ENCODE data around the gene RERE.

Gene RERE

DNA sequence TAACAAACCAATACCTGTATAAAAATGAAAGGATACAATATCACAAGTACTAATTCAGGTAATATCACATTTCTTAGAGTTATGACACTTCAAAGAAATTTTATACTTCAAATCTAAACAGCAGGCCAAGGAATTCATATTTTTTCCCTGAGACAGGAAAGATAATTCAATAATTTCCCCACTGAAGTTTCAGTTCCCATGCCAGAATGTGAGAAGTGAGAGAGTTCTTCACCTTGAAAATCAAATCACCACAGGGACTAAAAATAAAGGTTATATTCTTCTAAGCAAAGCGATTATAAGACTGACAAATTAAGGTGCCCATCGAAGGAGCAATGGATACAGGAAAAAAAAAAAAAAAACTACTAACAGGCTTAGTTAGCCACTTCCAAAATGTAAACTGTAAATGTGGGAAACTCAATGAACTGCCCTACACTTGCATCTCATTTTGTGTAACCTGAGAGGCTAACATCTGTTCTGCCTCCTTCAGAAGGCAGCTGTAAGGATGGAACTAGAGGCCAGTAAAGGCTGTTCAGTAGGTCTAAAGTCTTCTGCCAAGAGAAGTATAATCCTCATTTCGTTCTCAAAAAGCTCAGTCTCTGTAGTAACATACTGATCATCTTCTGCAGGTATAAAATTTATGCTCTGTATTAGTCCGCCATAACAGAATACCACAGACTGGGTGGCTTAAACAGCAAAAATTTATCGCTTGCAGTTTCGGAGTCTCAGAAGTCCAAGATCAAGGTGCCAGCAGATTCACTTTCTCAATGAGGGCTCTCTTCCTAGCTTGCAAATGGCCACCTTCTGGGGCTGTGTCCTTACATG lies 127.8 kb downstream of the RERE start:
- no peak for DNase-seq (ENCODE audit: low read depth in 2 of 2)

DNA sequence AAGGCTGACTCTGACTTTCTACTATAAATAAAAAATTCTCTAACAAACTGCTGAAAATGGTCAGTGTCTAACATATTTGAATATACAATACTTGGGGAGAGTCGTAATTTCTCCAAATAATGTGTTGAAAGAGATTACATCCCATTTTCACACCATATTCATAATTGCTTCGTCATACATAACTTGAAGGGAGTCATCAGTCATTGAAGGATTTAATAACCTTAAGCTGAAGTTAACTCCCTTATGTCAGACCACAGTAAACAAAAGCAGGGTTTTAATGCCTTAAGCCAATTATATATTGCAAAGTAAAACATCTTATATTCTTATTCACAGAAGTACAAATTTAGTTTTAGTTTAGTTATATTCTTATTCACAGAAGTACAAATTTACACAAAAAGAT lies 129.9 kb downstream of the RERE start:
- DNase-seq (ENCODE audit: low read depth in 2 of 2): no peak

DNA sequence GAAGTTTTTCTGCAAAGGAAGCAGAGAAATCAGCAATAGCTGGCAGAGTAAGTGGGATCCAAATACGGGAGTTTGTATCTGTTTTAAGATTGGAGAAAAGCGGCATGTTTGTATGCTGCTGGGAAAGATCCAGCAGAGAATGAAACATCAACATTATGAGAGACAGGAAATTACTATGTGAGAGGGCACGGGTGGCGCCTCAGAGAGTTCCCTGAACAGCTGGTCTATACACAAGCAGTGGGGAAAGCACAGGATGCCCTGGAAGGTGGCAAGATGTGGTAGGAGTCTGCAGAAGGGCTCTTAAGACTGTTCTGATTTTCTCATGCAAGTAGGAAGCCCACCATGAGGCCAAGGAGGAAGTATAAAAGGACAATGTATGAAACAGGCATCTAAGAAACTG lies 130.4 kb downstream of the RERE start:
- DNase-seq (ENCODE audit: low read depth in 2 of 2): no peak

DNA sequence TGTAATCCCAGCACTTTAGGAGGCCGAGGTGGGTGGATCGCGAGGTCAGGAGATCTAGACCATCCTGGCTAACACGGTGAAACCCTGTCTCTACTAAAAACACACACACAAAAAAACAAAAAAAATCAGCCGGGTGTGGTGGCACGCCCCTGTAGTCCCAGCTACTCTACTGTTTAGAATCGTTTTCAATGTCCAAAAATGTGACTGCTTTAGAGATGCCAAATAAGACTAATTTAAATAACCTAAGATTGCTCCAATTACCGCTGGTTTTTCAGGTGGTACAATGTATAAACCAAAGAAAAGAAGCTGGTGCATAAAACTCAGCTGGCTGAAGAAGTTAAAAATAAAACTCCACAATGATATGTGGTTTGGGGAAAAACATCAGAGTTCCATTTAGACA lies 132.0 kb downstream of the RERE start:
- no peak for DNase-seq (ENCODE audit: low read depth in 2 of 2)

DNA sequence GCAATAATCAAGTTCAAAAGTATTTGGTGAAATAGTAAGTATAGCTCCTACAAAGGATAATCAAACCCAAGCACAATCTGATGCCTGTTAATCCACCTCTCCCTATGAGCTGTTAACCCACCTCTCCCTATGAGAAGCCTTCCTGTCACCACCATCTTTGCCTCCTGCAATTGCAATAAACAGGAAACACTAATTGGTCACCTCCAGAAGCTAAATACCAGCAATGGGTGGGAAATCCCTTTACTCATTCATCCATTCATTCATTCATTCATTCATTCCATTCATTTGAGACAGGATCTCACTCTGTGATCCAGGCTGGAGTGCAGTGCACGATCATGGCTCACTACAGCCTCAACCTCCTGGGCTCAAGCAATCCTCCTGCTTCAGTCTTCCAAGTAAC lies 132.8 kb downstream of the RERE start:
- no peak for DNase-seq (ENCODE audit: low read depth in 2 of 2)

DNA sequence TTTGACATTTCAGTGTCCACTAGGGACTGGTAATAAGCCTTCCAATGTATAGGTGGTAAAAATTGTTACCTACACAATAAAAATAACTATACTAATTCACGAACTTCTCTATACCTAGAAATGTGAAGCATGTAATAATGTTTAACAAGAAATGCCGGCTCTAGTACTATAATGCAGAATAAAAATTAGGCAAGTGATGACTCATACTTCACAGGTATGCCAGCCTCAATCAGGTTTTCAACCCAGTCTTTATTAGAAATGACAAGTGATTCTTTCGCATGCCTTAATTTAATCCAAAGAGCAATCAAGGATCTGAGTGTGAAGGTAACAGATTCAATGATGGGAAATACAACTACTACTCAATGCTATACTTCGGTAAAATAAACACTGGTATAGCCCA lies 134.9 kb downstream of the RERE start:
- DNase-seq (ENCODE audit: low read depth in 2 of 2): no peak

DNA sequence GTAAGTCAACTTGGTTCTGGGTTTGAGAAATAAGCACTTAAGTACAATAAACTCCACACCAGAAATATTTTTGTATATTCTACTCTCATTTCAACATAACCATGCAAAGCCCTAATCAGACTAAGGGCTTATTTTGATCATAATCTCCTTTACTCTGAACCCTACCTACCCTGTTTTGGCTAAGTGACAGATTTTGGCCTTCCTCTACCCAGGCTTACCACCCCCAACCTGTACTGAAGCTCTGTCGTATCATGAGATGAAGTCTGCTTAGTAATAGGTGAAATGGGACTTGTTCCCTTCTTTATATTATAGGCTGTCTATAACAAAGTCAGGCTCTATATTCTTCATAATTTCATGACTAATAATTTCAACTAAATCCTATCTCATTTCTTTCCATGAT lies 135.5 kb downstream of the RERE start:
- DNase-seq (ENCODE audit: low read depth in 2 of 2): no peak

DNA sequence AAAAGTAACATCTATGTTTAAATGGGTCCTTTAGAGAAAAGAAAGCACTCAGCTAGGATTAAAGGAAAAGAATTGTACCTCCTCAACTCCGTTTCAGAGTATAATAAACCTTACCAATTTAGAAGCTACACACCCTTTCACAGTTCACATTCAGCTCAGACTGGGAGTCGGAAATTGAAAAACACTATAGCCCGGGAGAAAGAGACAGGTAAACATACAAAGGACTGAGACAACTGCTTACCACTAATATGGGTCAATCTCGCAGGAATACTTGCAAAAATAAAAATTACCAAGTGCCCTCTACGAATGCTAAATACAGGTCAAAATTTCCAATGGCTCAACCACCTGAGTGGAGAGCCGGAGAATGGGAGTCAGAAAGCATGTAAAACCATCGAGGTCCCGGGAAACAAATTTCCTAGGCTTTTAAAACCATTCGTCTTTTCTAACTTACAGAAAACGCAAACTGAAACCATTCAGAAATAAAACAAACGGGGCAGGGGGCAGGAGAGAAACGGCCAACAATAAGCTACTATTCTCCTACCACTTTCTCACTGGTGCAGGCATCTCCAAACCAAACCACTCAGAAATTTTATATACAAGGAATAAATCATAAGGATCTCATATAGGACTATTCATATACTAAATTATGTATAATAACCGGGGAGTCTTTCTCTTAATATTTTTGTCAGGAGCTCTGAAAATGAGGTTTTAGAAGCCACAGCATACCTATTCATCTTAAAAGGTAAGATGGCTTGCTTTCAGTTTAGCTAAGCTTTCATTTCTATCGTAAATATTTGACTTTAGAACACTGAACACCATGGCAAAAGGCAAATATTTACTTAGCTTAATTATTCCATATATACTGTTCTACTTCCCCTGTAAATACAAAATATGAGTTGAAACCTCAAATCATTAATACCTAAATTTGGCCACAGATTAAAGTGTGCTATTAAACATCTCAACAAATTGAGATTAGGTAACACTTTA lies 136.5 kb downstream of the RERE start:
- no peak for DNase-seq (ENCODE audit: low read depth in 2 of 2)

DNA sequence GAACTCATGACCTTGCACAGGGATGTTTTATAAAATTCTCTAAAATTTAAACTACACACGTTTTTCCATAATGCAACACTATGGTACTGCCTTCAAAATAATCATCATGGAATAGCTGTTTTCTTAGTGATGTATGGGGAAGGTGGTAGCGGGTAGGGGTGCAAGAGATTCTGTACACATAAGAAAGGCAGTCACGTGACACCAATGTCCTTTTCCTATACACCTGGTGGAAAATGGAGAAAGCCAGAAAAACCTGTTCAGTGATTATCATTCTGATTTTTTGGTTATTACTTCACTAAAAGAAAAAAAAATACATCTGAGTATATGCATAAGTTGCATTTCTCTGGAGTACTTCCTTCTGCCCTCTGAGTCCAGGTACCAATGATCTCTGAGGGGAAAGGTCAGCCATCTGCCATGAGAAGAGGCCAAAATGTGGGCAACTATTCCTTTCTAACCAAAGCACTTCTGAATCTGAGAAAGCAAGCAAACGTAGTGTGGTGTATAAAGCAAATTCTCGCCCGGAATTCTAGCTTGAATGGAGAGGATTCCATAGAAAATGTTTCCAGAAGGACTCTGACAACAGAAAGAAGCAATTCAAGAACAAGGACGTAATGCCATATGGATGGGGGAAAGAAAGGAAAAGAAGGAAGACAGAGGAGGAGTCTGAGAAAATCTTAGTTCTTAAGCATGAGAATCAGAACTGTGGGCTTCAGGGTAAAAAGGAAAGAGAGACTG lies 137.3 kb downstream of the RERE start:
- DNase-seq (ENCODE audit: low read depth in 2 of 2): no peak

DNA sequence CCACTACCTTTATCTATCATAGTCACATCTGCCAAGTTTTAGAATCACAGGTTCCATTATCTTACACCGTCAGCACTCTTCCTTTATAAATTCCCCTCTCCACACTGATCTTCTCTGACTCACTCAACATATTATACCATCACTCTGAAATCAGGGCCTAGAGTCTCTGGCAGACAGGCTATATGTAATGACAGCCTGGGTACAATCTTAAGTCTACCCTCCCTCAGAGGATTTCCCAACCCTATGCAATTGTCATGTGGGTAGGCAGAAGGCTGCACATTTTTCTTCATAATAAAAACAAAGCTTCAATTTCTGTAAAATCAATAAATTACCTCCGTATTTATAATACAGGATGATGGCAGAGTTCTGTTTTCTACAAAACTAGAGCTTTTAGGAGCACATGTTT lies 138.0 kb downstream of the RERE start:
- DNase-seq (ENCODE audit: low read depth in 2 of 2): no peak

DNA sequence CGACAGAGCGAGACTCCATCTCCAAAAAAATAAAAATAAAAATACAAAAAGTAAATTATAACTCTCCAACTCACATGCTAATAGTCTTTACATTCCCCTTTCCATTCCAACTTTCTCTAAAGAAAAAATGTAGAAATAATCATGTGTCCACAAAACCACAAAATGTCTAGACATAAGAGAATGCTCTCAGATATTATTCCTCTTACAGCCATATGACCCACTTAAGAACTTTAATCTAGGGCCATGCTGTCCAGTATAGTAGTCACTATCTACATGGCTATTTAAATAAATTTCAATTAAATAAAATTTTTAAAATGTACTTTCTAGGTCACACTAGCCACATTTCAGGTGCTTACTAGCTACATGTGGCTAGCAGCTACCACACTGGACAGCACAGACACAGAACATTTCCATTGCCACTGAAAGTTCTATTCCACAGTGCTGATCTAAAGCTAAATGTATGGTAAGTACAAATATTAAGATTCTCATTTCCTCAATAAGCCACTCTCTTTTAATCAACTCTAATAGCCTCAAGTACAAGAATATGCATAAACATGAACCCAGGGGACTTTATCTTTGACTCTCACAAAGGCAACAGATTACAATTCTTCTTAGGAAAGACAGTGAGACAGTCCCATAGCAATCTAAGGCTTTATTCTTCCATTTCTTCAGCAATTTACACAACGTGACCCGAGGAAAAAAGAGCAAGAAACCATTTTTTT lies 138.6 kb downstream of the RERE start:
- no peak for DNase-seq (ENCODE audit: low read depth in 2 of 2)

DNA sequence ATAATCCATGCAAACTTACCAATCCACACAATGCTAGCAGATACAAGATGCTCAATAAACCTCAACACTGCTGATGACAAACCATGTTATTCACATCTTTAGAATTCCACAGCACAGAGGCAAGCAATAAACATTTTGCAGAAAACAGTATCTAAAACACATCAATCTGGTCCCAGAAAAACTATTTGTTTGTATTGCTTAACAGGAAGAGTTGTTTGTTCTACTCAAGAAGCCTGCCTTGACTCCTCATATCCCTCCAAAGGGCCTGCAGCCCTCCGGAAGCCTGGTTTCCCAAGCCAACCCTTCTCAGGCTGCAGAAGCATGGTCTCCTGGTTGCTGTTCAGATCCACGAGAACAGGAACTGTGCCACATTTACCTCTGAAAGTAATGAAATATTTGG lies 139.7 kb downstream of the RERE start:
- DNase-seq (ENCODE audit: low read depth in 2 of 2): no peak

DNA sequence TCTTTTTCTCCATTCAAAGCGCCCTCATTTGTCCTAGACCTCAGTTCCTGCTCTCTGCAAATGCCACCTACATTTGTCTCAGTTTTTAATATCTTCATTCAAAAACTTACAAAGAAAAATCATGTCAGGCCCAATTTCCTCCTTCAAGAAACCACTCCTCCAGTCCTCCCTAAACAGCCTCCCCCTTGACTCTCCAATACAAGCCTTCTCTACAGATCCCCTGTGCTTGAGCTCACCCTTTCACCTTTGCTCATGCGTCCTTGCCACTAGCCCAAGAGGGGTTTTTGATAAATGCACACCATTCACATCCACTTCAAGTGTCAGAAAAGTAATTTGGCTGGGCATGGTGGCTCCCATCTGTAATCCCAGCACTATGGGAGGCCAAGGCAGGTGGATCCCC lies 140.6 kb downstream of the RERE start:
- no peak for DNase-seq (ENCODE audit: low read depth in 2 of 2)

DNA sequence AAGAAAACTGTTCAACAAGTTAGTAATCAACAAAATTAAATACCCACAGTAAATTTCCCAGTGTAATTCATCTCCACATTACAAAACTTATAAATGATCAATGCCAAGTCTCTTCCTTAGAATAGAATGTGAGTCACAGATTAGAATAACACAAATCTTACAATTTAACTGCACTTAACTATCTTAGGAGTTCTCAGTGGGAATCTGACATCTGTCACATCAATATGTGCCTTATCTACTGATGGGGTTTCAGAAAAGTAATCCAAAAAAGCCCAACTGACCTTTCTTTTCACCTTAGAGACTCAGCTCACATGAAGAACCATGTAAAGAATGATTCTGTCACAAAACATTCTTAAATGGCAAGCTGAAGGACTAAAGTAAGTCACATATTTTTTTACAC lies 141.4 kb downstream of the RERE start:
- no peak for DNase-seq (ENCODE audit: low read depth in 2 of 2)

DNA sequence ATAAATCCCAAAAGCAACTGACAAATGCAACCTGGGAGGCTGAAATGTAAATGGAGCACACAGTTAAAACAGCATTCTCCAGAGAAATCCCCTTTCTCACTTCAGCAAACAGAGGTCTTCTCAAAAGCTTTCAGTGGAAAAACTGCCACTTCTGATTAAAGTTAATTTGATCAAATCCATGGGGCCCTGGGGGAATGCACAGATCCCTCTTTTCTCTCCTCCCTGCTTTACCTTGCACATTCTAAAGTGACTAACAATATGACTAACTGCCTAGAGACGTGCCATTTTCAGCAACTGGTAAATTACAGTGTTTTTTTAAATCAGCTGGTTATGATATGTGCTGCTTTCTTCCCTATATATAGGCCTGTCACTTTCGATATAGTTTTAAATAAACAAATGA lies 142.5 kb downstream of the RERE start:
- DNase-seq (ENCODE audit: low read depth in 2 of 2): no peak

DNA sequence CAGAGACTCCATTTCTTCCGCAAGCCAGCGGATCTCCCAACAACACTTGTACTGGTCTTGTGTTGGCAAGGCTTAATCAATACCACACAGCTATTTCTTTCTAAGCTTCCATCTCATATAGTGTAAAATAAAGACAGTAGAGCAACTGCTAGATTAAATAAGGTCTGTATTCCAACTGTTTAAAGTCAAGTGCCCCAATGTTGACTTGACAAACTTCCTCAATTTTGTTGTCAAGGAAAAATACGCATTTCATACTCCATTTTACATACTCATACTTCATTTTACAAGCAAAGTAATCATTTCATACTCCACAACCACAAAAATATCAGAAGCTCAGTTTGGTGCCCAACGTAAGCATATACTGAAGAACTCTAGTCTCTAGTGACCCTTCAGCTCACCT lies 143.0 kb downstream of the RERE start:
- DNase-seq (ENCODE audit: low read depth in 2 of 2): no peak

DNA sequence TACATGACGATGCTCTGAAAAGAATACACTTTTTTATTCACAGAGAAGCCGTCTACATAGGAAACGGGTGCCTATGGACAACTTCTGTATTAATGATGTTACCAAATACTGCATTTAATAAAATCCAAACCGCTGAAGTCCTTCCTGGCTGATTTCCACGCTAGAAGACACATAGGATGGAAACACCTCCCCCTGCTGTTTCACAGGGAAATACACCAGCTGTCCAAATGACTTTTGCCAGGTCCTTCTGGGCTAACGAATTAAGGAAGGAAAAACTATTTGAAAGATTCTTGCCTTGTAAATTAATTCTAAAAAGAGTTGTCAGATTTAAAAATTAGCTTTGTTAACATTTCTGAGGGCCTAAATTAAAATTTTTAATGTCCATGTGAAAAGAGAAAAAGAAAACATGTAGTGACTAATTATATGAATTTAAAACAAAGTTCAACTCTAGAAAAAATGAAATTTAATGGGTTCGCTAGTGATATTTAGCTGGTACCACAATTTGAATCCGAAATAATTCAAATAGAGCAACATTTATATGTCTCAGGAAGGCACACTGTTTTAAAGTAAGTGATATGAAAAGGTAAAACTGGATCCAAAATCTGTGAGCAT lies 146.0 kb downstream of the RERE start:
- DNase-seq (ENCODE audit: low read depth in 2 of 2): peak in 1 of 2 donors; percentile 16

DNA sequence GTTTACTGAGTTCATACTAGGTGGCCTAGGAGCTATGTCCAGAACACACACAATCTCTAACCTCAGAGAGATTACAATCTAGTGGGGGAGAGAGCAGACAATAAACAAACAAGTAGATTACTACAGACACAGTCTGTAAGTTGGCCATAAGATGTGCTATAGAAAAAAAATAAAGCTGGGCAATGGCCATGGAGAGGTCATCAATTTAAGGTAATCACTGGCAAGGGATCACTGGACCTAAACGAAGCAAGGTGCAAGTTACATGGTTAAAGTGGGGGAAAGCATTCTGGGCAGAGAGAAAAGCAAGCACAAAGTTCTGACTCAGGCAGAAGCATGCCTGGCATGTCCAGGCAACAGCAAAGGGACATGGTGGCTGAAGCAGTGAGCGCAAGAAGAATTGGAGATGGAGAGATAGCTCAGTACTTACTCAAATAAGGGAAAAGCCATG lies 147.0 kb downstream of the RERE start:
- DNase-seq (ENCODE audit: low read depth in 2 of 2): no peak

DNA sequence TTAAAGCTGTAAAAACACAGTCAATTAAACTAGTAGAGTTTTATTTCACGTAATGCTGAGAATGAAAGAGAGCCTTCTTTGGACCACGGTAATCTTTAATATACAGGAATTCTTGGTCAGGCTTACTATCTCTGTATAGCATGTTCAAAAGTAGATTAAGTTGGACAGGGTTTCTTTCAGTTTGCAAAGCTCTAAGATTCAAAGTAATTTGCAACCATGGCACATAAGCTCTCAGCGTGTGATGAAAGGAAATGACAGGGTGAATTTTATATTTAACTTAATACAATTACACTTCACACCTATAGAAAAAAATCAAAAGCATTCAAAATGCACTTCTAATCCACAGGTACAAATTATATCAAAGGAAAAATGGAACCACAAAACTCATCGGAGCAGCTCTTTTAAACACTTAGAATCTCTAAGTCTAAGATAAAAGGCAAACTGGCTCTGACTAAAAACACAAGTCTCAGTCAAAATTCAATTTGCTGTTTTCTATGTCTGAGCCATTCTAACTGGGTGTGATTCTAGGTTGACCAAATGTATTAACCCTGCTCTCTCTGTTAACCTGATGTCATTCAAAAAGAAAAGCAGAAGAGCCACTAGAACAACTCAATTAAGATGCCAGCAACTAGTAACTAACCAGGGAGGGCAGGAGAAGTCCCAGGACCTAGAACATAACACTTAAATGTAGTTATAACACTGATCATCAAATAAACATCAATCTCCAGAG lies 147.7 kb downstream of the RERE start:
- DNase-seq (ENCODE audit: low read depth in 2 of 2): no peak

DNA sequence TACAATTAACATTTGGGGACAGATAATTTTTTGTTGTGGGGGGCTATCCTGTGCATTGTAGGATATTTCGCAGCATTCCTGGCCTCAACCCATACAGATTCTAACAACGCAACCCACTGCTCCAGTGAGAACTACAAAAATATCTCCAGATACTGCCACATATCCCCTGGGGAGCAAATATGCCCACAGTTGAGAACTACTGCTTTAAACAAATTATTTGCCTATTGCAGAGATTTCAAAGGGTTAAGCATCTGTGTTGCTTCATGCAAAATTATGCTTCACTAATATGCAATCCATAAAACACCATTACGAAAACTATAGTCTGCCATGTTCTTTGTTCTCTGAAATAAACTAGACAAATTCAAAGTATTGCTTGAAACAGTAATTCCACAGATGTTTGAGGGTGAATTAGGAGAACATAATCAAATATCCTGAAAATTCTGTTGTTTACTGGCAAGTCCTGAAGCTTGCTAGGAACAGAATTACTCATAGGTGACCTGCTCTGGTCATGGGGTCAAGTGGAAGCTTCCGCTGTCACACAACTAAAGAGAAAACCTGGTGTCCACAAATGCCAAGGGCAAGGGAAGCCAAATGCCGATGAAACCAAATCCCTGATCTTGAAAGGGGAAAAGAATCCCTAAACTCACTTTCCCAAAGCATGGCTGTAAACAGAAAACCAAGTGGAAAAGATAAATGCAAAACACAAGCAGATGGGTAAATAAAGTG lies 149.4 kb downstream of the RERE start:
- DNase-seq (ENCODE audit: low read depth in 2 of 2): no peak
